COLO668 (cell line): Measurements from ENCODE around the gene HSD17B11.
A peak's percentile ranks its signal among the peaks of the same experiment; 100 is the strongest.
"Not testable (repeated sequence)": the region's sequence is repeated elsewhere in the genome, so short reads cannot be mapped to it uniquely, and the experiment has no call there.

Experiments
- DNase-seq: peaks from one replicate; lab custom pipeline; 2025; ENCODE audit not compliant: unreplicated experiment; lab: John Stamatoyannopoulos, UW

HSD17B11 gene

DNA sequence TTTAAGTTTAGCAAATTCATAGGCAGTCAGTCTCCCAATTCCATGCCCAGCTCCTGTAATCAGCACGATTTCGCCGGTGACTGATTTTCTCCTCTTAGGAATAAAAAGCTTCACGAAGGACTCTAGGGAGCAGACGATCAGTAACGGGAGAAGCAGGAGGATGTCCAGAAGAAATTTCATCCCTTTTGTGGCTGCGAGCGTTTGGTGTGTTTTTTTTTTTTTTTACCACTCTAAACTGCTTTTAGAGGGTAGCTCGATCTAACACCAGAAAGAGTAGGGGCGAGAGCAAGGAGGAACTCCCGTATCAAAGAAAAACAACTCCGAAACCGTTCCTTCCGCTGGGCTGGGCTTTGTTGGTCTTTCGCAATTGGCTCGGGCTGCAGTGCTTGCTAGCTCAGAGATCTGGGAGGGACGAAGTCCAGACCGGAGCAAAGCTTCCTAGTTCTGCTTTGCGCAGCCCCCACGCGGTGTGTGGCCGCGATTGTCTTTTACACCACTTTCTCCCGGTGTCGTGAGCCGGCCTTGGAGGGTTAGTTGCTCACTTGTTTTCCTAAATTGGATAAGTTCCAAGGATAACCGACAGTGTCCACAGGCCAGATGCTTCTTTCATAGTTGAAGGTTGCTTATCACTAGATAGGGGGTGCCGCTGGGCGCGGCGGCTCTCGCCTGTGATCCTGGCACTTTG lies at the start of gene HSD17B11:
Gene HSD17B11, minus strand, starts transcription at position 298 of the 685 bp plus-strand sequence. Its CDS starts 118 bp downstream, at position 180.
- DNase-seq = peak; percentile 79

DNA sequence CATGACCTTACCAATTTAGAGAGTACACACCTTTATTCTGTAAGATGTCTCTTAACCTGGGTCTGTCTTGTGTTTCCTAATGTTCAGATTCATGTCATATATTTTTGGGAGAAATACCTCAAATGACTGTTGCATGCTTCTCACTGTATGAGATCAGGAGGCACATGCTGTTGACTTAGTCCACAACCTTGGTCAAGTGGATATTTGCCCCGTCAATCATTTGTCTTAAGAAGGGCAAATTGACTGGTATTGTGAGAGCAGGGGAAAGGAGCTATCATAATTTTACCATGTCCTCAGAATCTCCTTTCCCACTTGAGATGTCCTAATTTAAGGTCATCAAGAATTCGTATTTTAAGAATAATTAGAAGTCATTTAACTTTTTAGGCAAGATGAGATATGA lies 42.4 kb upstream of the HSD17B11 start:
- DNase-seq = no peak

DNA sequence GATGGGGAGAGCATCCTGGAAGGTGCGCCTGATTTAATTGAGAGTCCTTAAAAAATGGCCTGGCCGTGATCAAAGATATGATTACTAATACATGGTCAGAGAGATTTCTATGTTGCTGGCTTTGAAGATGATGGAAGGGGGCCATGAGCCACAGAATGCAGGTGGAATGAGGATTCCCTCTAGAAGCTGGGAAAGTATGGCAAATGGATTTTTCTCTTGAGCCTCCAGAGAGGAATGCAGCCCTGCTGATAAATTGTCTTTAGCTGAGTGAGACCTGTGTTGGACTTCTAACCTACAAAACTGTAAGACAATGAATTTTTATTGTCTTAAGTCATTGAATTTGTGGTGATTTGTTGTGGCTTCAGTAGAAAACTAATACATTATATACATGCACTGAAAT lies 39.0 kb upstream of the HSD17B11 start:
- DNase-seq = no peak

DNA sequence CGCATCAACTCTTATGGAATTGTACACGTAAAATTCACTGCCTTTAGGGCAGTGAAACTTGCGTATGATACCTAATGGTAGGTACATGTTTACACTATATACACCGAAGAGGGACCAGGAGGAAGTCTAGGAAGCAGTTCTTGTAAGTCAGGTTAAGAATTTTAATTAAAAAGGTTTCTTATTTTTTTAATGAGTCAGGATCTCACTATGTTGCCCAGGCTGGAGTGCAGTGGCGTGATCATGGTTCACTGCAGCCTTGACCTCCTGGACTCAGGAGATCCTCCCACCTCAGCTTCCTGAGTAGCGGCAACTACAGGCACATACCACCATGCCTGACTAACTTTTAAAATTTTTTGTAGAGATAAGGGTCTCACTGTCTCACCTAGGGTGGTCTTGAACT lies 38.0 kb upstream of the HSD17B11 start:
- no peak for DNase-seq

- DNase-seq = no peak
Measured at GRCh38 chr4:87427518-87427868, 36.5 kb upstream of the HSD17B11 start.

DNA sequence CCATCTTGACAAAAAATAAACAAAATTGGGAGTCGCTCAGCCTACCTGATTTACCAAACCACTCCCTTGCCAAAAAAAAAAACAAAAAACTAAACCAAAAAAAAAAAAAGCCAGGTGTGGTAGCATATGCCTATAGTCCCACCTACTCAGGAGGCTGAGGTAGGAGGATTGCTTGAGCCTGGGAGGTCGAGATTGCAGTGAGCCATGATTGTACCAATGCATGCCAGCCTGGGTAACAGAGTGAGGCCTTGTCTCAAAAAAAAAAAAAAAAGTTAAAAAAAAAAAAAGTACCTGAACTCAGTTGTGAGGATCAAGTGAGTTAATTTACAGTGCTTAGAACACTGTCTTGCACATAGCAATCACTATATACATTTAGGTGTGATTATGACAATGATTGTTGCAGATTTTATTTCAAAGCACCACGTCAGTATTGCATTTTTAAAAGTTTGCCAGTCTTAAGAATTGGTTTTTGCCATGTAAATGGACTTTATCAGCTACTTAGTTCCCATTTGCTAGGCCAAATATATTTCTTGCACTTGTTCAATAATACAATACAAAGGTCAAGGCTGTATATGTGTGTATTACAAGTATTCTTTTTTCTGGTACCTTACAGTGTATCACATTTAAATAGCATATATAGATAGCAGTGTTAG lies 36.0 kb upstream of the HSD17B11 start:
- DNase-seq = no peak

DNA sequence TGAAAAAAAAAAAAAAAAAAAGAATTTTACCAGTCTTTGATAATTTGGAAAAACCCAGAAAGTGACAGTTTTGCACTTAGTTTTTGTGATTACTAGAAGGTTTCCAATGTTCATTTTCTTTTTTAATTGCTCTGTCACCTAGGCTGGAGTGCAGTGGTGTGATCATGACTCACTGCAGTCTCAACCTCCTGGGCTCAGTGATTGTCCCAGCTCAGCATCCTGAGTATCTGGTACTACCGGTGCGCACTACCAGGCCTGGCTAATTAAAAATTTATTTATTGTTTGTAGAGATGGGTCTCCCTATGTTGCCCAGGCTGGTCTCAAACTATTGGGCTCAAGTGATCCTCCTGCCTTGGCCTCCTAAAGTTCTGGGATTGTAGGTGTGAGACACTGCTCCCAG lies 34.7 kb upstream of the HSD17B11 start:
- DNase-seq = no peak

DNA sequence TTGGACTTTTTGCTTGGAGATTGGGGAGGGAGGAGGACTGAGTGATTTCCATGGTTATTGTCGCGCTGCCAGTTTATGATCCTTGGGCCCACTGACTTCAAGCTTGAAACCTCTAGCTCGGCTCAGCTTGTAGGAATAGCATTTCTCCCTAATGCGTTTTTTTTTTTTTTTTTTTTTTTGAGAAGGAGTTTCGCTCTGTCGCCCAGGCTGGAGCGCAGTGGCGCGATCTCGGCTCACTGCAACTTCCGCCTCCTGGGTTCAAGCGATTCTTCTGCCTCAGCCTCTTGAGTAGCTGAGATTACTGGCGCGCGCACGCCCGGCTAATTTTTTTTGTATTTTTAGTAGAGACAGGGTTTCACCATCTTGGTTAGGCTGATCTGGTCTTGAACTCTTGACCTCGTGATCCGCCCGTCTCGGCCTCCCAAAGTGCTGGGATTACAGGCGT lies 33.1 kb upstream of the HSD17B11 start:
- DNase-seq = not testable (repeated sequence)

- DNase-seq = peak; percentile 14
Measured at GRCh38 chr4:87423317-87424098, 32.5 kb upstream of the HSD17B11 start.

- DNase-seq = peak; percentile 94
Measured at GRCh38 chr4:87422104-87423052, 31.4 kb upstream of the HSD17B11 start, which contains the start of gene NUDT9. TSS of gene NUDT9 (plus strand) at chr4:87422573. CDS start at chr4:87422906, 333 bp downstream.

DNA sequence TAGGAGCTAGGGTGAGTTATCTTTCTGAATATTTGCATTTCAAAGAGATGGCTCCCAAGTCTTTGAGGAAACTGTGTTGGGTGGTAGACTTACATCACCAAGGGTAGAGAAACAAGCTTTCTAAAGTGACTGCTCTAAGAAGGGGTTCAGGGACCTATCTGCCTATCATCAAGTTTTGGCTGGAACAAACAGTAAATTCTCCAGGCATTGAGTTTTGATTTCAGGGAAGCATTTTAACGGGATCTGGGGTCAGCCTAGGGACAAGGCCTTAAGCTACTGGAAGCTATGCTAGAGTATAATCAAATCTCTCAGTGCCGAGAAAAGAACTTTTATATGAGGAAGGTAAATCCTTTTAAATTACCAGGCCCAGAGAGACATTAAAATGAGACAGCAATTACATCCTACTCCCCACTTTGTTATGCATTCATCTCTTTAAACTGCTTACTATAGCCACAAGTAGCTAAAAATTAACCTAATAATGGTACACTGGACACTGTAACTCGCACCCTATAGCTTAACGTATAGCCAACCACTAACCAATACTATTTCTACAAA lies 29.4 kb upstream of the HSD17B11 start:
- no peak for DNase-seq

DNA sequence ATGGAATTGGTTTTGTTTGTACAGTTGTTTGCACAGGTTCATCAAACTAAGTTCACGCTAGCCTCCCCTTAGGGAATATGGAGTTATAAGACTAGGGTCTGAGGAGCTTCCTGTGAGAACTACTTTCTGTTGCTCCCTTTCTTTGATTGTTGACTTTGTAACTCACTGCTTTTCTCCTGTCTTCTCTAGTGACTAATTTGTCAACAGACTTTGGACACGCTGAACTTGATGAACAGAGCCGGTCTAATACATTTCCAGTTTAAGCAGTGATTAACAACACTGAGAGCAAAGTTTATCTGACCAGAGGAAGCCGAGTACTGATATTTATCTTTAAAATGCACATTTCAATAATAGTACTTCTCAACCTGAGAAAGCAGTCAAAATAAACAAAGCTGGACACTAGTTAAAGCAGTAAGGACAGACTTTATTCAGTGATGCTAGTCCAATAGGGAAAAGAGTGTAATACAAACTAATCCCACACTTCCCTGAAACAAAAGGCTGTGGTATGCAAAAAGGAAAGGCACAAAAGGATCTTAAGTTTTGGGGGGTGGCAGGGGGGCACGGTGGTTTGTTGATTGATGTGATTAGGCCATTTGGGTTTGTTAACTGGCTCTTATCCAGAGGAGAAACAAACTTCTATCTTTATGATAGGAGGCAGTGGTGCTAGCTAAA lies 28.7 kb upstream of the HSD17B11 start:
- DNase-seq = no peak

- DNase-seq = not testable (repeated sequence)
Measured at GRCh38 chr4:87418410-87418809, 27.4 kb upstream of the HSD17B11 start.

- DNase-seq = no peak
Measured at GRCh38 chr4:87416965-87417364, 26.0 kb upstream of the HSD17B11 start.

DNA sequence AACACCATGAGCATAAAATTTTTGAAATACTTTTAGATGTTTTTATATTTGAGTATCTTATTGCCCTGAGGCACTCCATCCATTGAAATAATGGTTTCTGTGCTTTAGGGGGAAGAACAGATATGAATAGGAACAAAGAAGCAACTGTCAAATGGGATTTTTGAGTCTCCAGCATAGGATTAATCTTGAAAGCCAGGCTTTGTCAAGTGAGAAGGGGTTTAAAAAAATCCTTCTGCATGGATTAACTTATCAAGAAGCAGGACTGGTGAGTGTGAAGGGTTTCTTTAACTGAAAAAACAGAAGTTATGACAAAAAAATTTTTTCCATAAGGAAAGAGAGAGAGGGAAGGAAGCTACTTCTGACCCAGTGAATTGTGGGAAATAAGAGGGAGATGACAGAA lies 23.8 kb upstream of the HSD17B11 start:
- no peak for DNase-seq

GRCh38 chr4:87410679-87411078 lies 19.7 kb upstream of the HSD17B11 start:
- DNase-seq = no peak

- DNase-seq = no peak
Measured at GRCh38 chr4:87410157-87410556, 19.2 kb upstream of the HSD17B11 start.

DNA sequence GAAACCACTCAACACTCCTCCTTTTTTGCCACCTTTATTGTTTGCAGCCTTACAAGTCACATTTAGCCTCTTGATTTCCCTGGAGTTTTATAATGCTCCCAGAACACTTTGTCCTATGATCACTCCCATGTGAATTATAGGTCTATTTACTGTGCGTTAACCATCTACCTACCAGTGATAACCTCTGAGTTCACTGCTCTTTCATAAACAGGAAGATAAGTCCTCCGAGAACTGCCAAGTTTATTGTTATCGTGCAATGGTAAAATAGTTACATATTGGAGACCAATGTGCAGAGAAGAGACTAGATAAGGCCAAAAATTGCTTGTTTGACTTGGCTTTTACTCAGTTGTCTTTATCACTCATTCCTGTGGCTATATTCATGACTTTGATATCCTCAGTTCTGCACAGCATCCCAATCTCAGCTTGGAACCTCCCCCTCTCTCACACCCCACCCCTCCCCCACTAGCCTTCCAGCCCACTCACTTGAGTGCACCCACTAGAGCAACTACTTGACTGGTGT lies 18.5 kb upstream of the HSD17B11 start:
- DNase-seq = no peak

- DNase-seq = not testable (repeated sequence)
Measured at GRCh38 chr4:87406902-87407301, 15.9 kb upstream of the HSD17B11 start.

GRCh38 chr4:87406462-87406861 lies 15.5 kb upstream of the HSD17B11 start:
- no peak for DNase-seq
